Effector CD4-positive, alpha-beta T cell (primary cell): ENCODE measurements around the gene RHBDL2.
"Not testable (repeated sequence)": the region's sequence is repeated elsewhere in the genome, so short reads cannot be mapped to it uniquely, and the experiment has no call there.

Experiments used
- DNase-seq: peaks from one replicate; pipeline ENCODE4 v3.0.0-alpha.2; 2020

Gene RHBDL2

GRCh38 chr1:38932571-38932970 is 9.1 kb downstream of the RHBDL2 start:
- DNase-seq, result no peak

GRCh38 chr1:38929476-38929875 is 12.2 kb downstream of the RHBDL2 start:
- no peak for DNase-seq

DNA sequence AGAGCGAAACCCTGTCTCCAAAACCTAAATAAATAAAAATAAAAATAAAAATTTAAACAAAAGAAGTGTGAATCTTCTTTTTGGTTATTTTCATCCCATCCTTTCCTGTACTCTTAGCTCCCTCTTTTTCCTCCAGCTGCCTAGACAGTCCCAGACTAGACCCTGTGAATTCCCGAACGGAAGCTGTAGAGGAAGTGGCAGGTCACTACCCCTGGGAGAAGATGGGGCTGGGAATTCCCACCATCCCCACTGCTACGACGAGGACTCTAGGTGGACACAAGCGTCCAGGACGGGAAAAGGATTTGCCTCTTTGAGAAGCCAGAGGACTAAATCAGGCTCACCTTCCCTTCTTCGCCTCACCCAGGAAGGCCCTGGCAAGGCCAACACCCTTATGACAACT is 12.6 kb downstream of the RHBDL2 start:
- DNase-seq, result no peak

DNA sequence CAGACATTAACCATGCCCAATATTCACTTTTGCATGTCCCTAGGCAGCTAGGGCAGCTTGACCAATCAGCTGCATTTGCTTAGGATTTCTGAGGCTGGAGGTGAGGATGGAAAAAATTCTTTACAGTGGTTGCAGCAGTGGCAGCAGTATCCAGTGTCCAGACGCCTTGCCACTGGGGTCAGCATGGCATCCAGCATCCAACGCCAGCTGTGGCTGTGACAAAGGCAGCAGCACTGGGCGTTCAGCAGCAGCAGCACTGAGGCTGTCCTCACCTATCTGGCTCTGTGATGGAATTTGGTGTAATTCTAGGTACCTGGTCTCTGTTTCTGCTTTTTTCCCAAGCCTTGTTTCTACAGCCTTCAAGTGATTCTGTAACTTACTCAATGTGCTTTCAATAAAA is 15.5 kb downstream of the RHBDL2 start:
- DNase-seq, result no peak

DNA sequence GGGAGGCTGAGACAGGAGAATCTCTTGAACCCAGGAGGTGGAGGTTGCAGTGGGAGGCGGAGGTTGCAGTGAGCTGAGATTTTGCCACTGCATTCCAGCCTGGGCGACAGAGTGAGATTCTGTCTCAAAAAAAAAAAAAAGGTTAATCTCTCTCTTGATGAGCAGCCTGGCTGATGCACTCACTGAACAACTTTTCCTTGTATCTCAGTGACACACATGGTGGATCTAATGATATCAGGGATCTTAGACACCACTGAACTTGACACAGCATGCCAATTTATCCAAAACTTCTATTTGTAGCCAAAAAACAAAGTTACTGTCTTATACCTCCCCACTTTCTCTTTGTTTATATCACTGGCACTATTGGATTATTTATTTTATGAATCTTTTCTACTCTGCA is 16.2 kb downstream of the RHBDL2 start:
- no peak for DNase-seq

DNA sequence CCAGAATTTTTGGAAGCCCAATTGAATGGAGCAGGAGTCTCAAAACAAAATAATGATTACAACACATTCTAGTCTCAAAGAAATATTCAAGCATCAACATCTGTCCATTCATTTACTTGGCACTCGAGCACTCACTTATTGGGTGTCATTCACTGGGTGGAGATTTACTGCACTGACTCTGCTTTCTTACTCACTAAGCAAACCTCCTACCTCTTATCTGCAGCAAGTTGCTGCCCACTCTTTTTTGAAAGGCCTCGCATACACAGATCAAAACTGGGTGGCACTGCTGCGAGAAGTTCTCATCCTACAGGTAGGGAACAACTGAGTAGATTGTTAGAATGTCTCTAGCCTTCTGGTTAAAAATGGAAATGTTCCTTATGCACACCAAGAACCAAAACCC is 18.0 kb downstream of the RHBDL2 start:
- no peak for DNase-seq

GRCh38 chr1:38919130-38919529 is 22.5 kb downstream of the RHBDL2 start:
- DNase-seq, result no peak

- DNase-seq, result no peak
Observed at GRCh38 chr1:38918568-38918967, 23.1 kb downstream of the RHBDL2 start.

DNA sequence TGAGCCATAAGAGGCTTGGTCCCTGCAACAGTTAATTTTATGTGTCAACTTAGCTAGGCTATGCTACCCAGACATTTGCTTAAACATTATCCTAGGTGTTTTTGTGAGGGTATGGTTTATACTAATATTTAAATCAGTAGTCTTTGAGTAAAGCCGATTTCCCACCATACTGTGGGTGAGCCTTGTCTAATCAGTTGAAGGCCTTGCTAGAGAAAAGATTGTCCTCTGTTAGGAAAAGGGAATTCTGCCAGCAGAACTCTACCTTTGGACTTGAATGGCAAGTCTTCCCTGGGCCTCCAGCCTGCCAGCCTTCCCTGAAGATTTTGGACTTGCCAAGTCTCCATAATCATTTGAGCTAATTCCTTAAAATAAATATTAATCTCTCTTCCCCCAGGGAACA is 23.9 kb downstream of the RHBDL2 start:
- DNase-seq, result no peak

DNA sequence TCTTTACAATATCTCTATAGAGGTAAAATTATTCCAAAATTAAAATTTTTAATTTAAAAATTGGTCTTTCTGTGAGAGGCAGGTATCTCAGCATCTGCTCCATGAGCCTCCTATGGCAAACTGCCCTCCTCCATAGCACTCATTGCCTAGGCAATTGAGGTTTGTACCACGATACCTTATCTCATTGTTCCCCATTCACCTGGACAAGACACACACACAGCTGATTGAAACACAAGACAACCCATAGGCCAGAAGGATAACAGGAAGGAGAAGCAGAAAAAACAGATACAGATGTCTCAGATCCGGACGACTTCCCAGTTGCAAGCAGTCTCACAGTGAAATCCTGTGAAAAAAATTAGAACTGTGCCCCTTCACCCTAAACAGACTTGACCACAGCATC is 24.3 kb downstream of the RHBDL2 start:
- DNase-seq, result no peak

GRCh38 chr1:38915352-38915948 is 26.2 kb downstream of the RHBDL2 start:
- no peak for DNase-seq

- DNase-seq, result not testable (repeated sequence)
Observed at GRCh38 chr1:38914908-38915307, 26.7 kb downstream of the RHBDL2 start.

- DNase-seq, result no peak
Observed at GRCh38 chr1:38908821-38909220, 32.8 kb downstream of the RHBDL2 start.

DNA sequence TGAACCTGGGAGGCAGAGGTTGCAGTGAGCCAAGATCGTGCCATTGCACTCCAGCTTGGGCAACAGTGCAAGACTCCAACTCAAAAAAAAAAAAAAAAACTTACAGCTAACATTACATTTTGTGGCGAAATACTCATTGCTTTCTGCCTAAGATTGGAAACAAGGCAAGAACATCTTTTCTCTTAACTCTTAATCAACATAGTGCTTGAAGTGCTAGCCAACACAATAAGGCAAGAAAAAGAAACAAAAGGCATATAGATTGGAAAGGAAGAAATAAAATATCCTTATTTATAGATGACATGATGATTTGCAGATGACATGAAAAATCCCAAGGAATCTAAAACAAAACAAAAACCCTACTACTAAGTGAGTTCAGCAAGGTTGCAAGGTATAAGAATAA is 35.6 kb downstream of the RHBDL2 start:
- DNase-seq, result no peak

DNA sequence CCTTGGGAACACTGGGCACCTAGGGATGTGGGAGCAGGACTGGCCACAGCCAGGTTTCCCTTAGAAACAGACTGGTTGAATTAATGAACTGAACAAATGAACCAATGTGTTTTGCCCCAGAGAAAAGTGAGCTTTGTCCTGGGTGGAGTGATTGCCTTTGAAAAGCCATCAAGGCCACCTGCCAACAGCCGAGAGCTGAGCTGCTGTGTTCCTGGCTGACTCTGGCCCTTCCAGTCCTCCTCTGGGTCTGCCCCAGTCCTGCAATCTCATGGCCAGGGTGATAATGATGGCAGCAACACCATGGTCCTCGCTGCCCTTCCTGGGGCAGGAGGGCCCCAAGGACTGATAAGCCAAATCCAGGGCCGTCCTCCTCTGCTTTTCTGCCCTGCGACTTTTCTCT is 42.1 kb downstream of the RHBDL2 start:
- DNase-seq, result no peak

DNA sequence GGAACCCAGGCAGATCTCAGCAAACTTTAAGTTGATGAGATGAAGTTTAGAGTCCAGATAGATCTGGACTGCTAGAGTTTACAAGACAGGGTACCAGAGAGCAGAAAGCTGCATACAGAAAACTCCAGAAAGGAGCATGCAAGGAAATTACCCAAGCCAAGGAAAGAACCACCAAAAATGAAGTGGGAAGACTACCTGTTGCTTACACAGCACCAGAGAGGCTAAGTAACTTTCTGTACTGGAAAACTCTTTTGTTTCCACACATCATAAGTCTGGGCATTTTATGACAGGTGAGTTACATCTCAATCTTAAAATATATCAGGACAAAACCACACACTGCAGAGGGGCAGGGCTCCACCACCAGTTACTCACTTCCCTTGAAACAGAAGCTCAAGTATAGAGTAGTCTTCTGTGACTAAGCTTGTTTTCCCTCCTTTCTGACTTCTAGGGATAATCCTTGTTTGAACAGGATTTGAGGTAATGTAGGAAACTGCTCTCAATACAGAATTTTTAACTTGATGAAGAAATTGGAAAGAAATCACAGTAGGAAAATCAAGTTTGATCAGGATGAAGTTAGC is 42.9 kb downstream of the RHBDL2 start:
- no peak for DNase-seq

- no peak for DNase-seq
Observed at GRCh38 chr1:38896169-38896568, 45.5 kb downstream of the RHBDL2 start.

- no peak for DNase-seq
Observed at GRCh38 chr1:38892976-38893375, 48.7 kb downstream of the RHBDL2 start.

DNA sequence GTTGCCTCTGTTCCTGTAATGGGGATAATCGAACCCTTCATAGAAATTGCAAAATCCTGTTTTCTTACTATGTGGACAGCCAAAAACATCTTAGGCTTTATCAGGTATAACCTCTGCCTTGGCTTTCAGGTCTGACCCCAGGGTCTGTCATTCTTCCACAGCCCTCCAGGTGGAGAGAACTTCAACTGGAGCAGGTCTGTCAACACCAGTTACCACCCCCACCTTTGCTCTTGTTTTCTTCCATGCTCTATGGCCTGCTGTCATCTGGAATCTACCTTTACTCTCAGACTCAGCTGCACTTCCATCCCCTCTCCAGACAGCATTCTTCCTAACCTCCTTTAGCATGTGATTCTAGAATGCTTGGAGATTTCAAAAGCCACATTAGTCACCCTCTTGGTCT is 49.9 kb downstream of the RHBDL2 start:
- no peak for DNase-seq

- no peak for DNase-seq
Observed at GRCh38 chr1:38889589-38889988, 52.0 kb downstream of the RHBDL2 start.

DNA sequence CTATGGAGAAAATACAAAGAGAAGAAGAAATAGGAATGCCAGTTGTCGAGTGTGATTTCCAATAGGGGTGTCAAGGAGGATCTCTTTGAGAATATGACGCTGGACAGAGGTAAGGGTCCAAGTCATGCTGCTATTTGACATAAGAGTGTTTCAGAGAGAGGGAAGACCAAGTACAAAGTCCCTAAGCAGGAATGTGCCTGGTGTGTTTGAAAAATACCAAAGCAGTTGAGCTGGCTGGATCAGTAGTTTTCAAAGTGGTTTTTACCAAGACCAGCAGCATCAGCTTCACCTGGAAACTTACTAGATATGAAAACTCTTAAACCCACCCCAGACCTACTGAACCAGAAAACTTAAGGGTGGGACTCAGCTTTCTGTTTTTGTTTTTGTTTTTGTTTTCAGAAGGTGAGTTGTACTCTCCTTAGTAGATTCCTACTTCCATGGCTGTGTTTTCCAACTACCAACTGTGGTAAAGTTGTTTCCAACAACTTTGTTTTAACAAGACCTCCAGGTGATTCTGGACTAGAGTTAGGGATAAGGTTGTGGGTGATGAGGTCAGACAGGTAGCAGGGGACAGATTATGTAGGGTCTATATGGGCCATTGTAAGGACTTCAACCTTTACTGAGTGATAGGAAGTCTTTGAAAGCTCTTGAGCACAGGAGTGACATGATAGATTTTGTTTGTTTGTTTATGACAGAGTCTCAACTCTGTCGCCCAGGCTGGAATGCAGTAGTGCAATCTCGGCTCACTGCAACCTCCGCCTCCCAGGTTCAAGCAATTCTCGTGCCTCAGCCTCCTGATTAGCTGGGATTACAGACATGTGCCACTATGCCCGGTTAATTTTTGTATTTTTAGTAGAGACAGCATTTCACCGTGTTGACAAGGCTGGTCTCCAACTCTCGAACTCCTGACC is 53.0 kb downstream of the RHBDL2 start:
- no peak for DNase-seq

DNA sequence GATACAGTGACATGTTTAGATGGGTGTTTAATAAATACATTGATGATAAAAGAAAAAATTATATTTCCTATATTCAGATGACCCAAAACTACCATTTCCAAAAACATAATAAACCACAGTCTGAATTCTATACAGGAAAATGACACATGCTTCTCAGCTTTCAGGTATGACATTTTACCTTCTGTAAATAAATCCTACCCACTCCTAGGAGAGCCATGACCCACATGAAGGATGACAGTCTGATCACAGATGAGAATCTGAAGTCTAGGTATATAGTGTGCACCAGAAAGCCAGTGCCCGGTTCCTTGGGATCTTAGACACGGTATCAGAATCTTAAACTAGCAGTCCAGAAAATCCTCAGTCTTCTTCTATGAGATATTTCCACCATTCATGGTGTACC is 56.5 kb downstream of the RHBDL2 start:
- no peak for DNase-seq

- no peak for DNase-seq
Observed at GRCh38 chr1:38881487-38881886, 60.1 kb downstream of the RHBDL2 start, which contains the start of gene GJA9. Gene GJA9, minus strand, starts transcription at chr1:38881587. Its CDS starts 5,489 bp downstream, at chr1:38876098.

DNA sequence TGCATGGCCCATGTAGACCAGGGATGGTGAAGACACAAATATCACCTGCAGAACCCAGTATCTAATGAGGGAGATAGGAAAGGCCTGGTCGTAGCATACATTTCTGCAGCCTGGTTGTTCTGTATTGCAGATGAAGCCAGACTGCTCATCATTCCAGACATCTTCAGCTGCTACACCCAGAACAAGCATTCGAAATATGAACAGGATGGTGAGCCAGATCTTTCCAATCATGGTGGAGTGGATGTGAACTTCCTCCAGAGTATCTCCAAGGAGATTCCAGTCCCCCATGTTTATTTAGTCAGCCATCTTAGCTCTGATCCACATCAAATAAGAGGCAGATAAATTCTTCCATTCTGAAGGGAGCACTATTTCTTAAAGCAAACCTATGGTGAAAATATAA is 65.8 kb downstream of the RHBDL2 start:
- DNase-seq, result no peak
